ENCODE results near the gene CCDC188. TPM values are rescaled to one million over a fixed set of nuclear protein-coding genes. Genes with fewer than 3 reads are reported as not detected.
A peak's percentile ranks its signal among the peaks of the same experiment; 100 is the strongest.

CCDC188 gene
- total RNA-seq, 1 donor from 2014 or later: 0.82 TPM

GRCh38 chr22:20125201-20126174 is 25.4 kb downstream of the CCDC188 start:
- DNase-seq (ENCODE audit: low spot score in 2 of 2) (no peak), FAIRE-seq (no peak)

GRCh38 chr22:20124083-20124787 is 26.6 kb downstream of the CCDC188 start:
- no peak for DNase-seq (ENCODE audit: low spot score in 2 of 2)
- FAIRE-seq: no peak

DNA sequence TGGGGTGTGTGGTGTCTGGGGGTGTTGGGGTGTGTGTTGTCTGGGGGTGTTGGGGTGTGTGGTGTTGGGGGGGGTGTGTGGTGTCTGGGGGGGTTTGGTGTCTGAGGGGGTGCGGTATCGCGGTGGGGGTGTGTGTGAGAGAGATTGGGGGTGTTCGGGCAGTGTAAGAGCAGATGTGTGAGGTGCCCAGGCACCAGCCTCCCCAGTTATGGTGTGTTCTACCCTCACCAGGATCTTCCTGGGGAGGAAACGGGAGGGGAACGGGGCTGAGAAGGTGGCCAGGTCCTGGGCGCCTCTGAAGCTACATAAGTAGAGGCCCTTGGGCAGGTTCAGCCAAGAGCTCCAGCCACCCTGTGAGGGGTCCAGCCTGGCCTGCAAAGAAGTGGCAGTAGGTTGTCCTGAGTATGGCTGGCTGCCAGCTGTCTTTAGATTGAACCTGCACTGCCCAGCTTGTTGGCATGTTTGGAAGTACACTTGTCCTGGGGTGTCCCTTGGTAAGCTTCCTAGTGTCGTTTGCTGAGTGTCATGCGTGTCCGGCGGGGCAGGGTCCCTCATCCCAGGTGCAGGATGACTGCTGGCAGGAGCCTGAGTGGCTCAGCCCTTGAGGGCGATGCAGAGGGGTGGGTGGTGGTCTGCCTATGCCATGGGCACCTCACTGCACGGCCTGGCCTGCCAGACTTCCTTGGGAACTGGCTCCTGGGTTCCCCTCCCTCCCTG is 27.3 kb downstream of the CCDC188 start:
- no peak for FAIRE-seq
- no peak for DNase-seq (ENCODE audit: low spot score in 2 of 2)

- FAIRE-seq (no peak), DNase-seq (ENCODE audit: low spot score in 2 of 2) (no peak)
These were observed 28.9 kb downstream of the CCDC188 start for GRCh38 chr22:20121856-20122415.

DNA sequence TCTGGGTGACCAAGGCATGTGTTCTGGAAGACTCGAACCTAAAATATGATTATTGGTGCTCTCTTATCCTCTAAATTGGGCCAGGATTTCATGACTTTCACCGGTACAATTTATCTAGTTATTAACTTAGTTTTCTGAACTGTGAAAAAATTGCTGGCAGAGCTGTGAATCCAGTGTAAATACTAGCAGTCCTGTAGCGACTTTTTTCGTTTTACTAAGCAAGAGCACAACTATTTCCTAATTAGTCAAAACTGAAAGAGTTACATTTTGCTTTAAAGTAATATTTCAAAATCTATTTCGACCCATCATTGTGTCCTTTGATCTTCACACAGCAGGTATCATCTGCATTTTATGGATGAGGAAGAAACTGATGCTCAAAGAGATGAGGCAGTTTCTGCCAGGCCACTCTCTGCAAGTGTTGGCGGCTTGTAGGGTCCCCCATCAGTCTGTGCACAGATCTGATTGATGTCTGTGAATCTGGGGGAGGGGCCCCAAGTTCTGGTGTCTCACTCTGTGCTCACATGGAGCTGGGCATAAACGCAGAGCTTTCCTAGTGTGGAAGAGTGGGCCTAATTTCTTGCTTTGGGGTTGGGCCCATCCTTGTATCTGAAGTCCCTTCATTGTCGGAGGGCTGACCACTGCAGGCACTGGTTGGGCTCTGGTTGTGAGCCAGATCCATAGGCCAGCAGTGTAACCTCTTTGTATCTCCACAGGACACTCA is 32.4 kb downstream of the CCDC188 start:
- DNase-seq (ENCODE audit: low spot score in 2 of 2) (no peak), FAIRE-seq (no peak)

DNA sequence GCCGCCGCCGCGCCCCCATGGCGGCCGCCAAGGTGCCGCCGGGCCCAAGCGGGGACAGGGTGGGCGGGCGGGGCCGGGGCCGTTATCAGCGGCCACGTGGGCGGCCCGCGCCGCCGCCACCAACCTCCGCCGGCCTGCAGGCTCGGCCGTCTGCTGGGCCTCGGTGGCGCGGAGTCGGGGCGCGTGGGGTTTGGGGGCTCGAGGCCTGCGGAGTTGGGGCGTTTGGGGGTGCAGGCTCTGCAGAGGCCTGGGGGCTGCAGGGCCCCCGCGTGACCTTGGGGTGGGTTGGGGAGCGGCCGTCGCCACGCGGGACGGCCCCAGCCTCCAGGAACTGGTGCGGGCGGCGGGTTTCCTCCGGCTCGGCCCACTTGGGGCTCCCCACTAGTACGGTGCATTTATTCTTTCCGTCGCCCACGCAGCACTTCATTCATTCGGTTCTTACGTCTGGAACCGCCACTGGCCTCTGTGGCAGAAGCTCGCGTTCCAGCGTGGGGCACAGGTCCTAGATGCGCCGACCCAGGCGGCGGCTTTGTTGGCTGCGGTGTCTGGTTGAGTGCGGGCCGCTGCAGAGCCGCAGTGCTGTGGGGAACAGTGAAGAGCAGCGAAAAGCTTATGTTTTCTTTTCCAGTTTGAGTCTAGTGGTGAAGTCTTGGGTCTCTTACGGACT is 33.1 kb downstream of the CCDC188 start:
- FAIRE-seq: no peak
- peak in 1 of 2 donors; percentile 64 for DNase-seq (ENCODE audit: low spot score in 2 of 2)

- FAIRE-seq: no peak
- peak; percentile 99 for DNase-seq (ENCODE audit: low spot score in 2 of 2)
These were observed 33.8 kb downstream of the CCDC188 start, which contains the start of gene TRMT2A for GRCh38 chr22:20116951-20117632. Gene TRMT2A (minus strand): TSS chr22:20117226. CDS start chr22:20116906, 320 bp downstream.

GRCh38 chr22:20116376-20116950 is 34.4 kb downstream of the CCDC188 start:
- no peak for FAIRE-seq
- no peak for DNase-seq (ENCODE audit: low spot score in 2 of 2)

- DNase-seq (ENCODE audit: low spot score in 2 of 2) (no peak), FAIRE-seq (no peak)
These were observed 35.0 kb downstream of the CCDC188 start, which contains the start of gene RANBP1 for GRCh38 chr22:20115691-20116375. Gene RANBP1 (plus strand): TSS chr22:20116104. CDS start chr22:20116185, 81 bp downstream.

DNA sequence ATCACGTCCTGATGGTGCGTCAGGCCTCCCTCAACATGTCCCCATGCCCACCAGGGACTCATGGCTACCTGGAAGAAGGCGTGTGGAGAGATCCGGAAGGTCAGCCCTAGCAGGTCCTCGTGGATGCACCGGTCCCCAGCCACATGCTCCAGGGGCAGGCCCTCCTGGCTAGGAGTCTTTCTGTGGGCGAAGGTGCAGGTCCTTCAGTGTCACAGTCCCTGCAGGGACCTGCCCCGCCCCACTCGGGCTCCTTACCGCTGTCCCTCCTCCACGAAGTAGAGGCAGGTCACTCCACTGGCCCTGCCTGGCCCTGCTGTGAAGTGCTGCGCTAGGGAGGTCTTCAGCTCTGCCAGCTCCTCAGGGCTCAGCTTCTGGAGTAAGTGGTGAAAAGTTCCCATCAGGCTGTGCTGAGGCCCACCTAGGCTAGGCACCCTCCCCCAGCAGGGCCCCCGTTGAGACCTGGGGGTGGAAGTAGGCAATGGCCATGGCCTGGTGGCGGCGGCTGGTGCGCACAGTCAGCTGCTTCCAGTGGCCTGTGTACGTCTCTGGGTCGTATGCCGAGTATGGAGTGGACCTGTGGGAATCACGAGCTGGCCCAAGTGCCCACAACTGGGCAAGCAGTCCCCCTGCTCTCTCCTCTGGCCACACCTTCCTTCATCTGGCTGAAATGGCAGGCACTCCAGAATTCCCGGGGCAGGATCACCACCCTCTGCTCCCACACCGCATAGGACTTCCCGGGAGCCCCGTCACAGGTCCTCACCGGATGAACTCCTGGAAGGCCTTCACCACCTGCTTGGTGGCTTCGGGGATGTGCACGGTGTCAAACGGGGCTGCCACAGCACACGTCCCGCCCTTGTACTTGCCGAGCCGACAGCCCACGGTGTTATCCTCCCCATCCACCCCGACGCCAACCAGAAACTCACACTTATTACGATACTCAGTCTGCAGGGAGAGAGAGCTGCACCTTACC is 36.1 kb downstream of the CCDC188 start:
- DNase-seq (ENCODE audit: low spot score in 2 of 2) (no peak), FAIRE-seq (no peak)

- FAIRE-seq: no peak
These were observed 37.1 kb downstream of the CCDC188 start for GRCh38 chr22:20113551-20114310.

DNA sequence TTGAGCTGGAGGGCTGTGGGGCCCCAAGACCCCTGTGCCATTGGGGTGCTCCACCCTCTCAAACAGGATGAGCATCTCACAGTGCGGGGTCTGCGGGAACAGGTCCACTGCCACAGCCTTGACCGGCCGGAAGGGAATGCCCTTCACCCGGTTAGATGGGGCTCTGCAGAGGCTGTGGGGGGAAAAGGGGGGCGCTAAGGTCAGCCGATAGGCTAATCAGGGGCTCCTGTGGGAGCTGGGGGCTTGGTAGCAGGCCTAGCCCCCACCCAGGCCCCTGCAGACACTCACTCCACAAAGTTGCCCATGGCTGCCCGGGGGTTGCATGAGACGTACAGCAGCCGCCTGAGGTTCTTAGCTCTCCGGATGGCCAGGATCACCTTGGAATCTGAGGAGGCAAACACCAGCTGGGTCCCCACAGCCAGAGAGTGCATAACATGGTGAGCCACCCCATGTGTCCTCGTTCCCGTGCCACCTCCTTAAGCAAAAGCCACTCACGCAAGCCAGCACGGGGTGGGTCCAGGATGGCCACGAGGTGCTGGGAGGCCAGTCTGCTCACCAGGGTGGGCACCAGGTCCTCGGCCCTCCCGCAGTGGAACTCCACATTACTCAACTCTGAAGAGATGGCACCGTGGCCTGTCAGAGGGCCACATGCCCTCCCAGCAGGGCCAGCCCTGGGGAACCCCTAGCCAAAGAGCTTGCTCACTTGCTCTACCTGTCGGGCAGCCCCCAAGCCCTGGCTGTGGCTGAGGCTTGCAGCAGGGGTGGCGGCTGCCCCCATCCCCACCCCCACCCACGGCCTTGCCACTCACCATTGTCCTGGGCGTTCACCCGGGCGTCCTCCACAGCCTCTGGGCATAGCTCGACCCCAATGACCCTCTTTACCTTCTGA is 38.0 kb downstream of the CCDC188 start:
- DNase-seq (ENCODE audit: low spot score in 2 of 2) (no peak), FAIRE-seq (no peak)

More at GRCh38 chr22:20113551-20114310, 37.1 kb downstream of the CCDC188 start:
- DNase-seq (ENCODE audit: low spot score in 2 of 2): no peak

DNA sequence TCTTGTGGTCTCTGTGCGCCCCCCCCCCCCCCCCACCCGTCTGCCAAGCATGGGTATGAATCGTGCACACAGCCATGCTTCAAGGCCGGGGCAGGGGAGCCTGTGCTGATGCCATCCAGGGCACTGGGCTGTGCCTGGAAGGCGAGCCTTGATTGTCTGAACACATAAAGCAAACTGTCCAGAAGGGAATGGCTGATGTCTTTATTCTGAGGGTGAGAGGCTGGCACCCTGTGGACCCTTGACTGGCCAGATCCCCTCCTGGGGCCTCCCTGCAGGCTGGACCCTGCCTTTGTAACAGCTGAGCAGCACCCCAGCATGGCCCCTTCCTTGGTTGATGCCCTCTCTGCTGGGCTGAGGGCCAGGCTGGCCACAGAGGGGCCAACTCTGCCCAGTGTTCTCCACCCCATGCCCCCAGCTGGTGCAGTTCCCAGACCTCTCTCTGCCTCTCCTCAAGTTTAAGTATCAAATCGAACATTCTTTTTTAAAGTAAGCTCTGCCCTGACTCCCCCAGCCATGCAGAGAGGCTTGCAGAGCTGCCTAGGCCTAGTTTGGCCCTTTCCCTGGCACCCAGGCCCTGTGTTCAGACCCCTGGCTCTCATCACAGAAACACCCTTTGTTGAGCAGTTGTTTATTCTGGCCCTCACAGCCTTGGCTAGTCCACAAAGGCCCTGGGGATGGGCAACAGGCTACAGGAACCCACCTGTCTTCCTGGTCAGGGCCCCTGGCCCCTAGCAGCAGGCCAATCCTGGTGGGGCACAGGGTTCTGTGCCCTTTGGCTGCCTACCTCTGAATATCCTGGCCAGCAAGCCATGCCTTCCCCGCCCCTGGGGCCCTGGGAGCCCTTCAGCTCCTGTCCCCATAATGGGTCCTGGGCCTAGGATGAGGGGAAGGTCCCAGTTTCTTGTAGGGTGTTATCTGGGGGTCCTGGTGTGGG is 38.9 kb downstream of the CCDC188 start:
- DNase-seq (ENCODE audit: low spot score in 2 of 2): no peak
- no peak for FAIRE-seq
